GM21737 (cell line): ENCODE measurements around the gene RGS8.

Source experiments
- ATAC-seq: cut with Tn5 transposase; IDR thresholded peaks from one replicate; pipeline ENCODE4 v1.9.1; 2021; ENCODE audit warnings: mild to moderate bottlenecking, moderate library complexity; ENCODE audit not compliant: unreplicated experiment

RGS8 gene

DNA sequence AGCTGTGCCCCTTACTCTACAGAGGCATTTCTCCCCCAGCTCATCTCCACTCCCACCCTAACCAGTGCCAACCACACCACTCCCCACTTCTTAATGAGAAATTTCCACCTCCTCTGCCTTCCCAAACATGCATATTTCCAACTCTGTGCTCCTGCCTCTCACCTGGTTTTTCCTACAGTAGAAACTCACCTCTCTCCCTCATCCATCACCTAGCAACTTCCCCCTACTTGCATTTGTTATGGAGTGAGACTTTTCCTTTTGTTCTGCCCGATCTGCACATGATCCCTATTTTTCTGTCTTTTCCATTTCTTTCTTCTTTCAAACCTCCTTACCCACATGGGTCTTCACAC, 11.9 kb downstream of the RGS8 start:
- no peak for ATAC-seq

DNA sequence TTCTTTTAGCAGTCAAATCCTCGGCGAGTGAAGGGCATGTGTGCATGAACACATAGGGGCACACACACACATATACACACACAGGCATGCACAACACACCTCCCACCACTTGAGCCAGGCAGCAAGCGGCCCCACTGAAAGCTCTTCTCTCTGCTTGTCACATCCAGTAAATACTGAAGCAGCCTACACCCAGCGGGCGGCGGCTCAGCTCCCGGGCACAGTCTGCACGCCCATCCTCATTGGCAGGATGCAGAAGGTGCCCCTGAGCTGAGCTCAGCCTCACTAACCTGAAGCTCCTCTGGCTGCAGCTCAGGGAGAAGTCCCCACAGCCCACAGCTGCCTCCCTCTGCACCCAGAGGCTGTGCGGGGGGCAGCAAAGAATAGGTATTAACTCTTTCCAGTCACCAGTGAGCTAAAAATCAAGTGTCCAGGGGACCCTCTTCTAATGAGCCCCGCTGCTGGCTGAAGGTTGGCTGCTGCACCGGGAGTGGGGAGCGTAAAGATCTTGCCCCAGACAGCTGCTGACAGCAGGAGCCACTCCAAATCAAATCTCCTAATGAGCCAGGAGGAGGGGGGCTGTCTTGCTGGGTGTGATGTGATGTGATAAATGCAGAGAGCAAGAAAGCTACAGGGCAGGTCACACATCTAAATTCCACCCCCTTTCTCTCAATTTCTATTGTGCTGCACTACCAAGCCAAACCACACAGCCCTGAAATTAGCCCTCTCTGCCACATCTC, 12.5 kb downstream of the RGS8 start:
- no peak for ATAC-seq

DNA sequence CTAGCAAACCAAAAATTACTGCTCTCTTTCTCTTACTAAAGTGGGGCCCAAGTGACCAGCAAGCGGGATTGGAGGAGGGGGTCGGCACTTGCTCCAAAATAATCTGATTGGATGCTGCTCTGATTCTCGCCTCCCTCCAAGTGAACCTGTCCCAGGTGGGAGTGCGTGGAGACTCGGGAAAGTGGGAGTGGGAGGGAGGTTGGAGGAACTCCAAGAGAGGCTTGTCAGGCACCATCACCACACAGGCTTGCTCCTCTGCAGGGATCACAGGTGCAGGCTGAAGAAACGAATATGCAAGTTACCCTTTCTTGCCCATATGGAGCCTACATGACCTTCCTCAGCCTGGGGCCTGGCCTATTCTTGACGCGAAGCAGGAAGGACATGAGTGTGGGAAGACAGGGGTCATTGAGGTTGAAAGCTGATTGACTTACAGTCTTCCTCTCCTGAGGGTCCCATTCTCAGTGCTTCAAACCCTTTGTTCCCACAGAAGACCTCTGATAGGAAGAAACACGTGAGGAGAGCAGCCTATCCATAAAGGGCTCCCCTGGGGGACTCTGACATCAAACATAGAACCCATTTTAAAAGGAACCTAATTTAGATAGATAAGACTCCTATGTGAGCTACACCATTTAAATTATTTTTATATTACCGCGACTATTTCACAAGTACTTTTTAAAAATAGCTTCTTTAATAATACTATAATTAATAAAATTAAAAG, 14.2 kb downstream of the RGS8 start:
- no peak for ATAC-seq

DNA sequence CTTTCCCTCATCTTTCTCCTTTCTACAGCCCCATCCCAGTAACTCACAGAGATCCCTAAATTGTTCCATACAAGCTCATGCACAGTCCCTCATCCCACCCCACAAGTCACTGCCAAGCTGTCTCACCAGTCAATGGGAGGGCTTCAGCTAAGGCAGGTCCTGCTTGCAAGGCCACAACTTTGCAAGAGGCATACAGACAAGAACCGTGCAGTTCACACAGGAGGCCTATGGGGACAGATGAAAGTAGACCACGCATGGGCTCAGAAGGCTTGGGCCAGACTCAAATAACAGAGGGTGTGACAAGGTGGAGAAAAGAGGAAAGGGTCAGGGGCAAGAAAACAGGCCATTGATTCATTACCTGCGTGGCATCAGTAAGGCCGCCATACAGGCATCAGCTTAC, 15.1 kb downstream of the RGS8 start:
- no peak for ATAC-seq

DNA sequence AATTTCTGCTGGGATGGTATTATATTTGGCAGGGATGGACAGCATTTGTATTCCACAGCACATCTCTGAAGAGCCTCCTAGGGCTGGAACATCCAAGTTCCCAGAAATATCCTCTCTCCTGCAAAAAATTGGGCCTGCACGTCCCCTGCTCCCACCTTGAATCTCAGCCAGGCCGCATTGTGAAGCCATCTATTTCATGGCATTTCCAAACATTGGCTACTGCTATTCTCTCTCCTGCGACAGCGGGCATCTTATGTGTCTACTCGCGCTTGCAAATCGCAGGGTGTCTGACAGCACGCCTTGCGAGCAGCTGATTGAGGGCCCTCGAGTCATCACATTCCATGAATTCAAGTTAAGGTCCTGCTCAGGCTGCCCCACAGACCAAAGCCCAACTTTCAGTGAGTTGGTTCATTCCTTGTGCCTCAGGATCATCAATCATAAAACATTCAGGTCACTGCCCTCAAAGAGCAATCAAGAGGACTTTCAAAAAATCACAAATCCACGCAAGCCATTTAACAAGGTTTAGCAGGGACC, 15.8 kb downstream of the RGS8 start:
- ATAC-seq, result no peak

DNA sequence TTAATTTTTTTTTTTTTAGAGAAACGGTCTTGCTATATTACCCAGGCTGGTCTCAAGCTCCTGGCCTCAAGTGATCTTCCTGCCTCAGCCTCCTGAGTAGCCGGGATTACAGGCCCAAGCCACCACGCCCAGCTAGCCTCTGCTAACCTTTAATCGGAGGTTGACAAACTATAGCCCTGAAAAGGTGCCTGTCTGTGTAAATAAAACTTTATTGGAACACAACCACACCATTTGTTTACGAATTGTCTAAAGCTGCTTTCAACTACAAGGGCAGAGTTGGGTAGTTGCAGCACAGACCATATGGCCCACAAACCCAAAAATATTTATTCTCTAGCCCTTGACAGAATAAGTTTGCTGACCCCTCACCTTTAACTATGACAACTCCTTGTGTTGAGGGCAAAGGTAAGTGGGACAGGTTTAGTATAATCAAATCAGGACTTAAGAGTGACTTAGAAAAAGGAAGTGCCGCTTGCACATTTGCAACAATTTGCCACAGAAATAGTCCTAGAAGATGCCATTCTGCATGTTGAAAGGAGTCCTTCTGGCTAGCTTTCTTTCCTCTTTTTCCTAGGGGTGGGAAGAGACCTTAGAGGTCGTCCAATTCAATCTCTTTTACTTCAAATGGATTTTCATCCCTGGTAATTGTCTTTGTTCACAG, 16.4 kb downstream of the RGS8 start:
- no peak for ATAC-seq

DNA sequence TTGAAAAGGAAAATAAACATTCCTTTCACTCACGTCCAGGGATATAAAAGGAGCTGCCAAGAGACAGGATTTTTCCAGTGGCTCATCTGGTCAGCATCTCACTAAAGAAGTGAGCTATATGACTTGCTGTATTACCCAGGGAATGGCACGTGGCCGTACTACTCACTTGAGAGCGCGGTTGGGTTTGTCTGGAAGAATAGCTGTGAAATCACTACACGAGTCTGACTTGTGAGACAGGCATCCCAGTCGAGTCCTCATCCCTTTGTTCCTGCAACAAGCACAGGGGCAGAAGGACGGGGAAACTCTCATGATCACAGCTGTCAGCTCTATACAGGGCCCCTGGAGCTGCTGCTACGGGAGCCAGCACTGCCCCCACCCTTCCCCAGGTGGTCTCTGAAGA, 17.7 kb downstream of the RGS8 start:
- no peak for ATAC-seq

DNA sequence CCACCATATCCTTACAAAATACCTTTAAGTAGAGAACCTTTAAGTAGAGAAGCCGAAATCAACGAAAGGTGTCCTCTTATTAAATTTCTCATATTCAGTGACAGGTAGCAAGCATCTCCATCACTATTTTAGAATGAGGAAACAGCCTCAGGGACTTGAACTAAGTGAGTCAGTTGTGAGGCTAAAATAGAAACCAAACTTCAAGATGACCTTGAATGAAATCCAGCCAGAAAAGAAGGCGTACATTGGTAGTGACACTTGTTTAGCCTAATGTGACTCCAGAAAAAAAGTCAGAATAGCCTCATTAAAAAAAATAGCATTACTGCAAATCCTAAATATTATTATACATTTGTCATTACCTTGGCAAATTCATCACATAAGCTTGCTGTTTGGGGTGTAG, 20.1 kb downstream of the RGS8 start:
- ATAC-seq, result no peak

DNA sequence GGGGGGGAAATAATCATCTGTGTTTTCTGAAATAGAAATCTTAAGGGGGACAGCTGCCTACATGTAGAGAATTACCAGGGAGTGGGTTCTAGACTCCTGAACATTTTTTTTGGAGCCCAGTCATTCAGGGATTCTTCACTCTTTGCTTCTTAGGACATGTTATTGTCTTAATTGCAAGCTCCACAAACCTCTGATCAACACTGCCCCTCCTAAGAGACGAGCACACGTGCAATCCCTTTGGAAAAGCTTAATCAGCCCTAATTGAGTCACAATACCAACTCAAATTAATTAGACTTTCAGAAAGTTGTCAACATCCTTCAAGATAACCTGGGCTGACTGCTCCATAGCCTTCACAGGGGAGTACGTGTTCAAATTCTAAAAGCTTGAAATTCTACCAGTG, 21.4 kb downstream of the RGS8 start:
- no peak for ATAC-seq

DNA sequence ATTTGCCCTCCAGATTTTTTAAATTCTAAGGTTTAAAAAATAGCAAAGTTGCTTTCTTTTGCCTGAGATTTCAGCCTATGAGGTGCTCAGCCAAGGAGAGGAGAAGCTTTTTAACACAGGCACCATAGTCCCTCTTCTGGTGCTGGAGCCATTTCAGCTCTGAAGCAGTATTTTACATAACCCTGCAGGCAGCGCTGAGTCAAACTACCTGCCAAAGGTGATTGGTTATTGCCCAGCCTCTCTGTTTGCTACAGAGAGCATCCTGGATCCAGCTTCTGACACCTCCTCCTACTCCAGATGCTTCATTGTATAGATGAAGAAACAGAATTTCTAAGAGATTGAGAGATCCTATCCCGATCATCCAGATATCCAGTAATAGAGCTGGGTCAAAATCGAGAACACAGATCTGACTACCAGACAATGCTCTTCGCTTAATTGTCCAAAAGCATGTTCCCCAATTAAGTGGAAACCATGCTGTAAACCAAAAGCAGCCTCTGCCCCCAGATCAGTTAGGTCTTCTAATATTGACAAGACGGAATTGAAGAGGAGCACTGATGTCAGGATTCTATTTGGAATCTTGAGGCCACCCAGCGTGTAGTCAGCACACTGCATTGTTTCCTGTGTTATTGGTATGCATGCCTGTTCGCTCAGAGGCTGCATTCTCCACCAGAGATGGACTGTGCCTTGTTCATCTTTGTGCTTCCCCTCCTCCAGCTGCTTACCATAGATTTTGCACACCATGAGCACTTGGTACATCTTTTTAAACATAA, 22.1 kb downstream of the RGS8 start:
- no peak for ATAC-seq

DNA sequence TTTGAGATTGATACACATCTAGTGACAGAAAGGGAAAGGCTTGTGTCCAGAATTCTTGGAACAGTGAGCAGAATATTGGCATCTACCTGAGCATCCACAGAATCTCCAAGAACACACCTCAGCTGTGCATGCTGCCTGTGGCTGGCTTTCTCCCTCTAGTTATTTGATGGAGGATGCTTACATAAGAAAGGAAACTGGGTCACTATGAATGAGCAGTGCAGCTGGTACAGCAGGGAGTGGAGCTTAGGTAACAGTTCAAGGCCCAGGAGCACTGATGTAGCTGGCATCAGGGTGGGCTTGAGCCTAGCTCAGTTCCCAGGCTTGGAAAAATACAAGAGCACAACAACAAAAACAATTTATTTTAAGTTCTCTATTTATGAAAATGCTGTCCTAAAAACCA, 26.3 kb downstream of the RGS8 start:
- no peak for ATAC-seq

DNA sequence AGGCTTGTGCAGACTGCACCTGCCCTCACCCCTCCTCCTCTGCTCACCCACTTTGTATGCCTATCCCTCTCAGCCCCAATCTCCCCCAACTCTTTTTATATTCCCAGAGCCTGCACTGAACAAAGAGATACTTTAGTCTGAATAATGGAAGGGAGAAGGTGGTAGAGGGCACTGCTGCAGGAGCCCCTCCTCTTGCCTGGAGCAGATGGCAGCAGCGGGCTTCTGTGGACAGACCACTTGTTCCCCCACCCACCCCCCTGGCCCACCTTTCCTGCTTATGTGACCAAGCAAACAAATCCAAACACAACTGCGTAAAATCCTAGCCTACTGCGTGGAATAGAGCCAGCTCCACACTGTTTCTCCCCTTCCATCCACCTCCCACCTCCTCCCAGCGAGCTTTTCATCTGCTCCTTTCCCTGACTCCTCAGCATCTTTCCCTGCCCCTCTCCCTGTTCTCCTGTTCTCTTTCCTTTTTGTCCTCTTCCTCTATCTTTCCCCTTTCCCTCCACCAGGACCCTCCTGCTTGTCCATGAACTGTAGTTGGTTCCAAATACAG, 27.5 kb downstream of the RGS8 start:
- ATAC-seq, result no peak

DNA sequence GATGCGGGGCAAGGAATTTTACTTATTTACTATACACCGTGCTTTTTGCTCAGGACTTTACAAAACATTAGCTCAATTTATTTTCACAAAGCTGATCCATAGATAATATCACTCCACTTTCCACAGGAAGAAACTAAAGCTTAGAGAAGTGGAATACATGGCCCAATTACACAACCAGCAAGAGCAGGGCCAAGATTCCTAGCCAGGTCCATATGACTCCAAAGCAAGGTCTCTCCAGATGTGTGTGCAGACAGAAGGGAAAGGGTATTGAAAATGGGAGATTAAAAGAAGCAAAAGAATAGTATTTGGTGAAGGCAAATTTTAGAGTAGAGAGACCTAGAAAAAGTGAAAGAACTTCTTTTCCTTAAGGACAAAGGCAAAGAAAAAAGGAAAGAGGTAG, 30.4 kb downstream of the RGS8 start:
- ATAC-seq, result no peak

DNA sequence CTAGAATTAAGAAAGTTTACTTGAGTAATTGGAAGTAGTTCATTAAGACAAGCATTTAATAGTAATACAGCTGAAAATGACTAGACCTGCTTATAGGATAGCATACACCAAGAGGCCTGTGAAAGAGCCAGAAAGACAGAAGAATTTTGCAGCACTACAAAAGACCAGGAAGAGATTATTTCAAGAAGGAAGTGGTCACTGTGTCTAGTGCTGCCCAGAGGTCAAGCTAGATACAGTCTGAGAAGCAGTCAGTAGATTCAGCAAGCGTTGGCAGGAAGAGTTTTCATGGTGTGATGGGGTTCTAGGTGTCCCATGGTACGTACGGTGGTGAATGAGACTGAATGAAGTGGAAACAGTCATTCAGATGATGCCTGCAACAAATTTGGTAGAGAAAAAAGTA, 31.5 kb downstream of the RGS8 start:
- no peak for ATAC-seq

DNA sequence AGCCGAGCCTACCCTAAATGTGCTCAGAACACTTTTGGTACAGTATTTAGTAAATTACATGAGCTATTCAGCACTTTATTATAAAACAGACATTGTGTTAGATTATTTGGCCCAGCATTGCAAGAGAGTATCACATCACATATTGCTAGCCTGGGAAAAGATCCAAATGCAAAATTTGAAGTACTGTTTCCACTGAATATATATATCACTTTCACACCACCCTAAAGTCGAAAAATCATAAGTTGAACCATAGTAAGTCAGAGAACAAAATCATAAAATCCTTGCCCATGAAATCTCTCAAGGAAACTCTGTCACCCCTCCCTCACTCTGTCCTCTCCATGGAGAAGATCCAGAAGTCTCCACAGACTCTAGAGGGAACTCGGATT, 33.1 kb downstream of the RGS8 start:
- ATAC-seq, result no peak

DNA sequence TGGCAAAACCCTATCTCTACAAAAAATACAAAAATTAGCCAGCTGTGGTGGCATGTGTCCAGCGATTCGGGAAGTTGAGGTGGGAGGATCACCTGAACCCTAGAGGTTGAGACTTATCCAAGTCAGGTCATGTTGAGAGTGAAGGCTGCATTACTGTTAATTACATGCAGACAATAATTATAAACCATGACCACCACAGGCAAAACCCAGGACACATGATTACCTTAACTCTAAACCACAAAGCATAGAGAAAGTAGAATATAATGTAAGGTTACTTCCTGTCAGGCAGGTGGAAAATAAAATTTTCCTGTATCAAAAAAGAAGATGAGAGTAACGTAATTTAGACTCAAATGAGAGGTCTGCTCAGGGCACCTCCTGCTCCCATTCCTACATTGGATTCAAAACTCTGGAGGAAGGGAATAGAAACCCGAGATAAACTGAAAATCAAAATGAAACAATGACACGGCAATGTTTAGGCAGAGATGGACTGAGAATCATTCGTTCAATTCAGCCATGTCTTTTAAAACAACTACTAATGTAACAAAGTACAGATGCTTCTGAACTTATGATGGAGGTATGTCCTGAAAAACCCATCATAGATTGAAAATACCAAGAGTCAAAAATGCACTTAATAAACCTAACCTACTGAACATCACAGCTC, 33.6 kb downstream of the RGS8 start:
- ATAC-seq, result peak; percentile 53

DNA sequence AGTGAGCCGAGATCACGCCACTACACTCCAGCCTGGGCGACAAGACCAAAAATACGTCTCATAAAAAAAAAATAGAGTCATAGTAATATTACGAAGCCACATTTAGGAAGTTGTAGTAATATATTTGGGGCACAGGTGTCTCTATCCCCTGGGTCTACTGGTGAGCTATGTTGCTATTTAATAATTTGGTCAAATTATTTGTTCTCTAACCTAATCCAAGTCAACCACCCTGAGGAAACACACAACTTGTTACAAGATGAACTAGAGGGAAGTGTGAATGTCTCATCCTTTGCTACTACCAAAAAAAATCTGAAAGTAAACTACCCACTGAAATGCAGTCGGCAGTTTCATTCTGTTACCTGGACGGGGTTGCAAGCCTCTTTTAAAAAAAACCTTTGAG, 35.3 kb downstream of the RGS8 start:
- no peak for ATAC-seq

DNA sequence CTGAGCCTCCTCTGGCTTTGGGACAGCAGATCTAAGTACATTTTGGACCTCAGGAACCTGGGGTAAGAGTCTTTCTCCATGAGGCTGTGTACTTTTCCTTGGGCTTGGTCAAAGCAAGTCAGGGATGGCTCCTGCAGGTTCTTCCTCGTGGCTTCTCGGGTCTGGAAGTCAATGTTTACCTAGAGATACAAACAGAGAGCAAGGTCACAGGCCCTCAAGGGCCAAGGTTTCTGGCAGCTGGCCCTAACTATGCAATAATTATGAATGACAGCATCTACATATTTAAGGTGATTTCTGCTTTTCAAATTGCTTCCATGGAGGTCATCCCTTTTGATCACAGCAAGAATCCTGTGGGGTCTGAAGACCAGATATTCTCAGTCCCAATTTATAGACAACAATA, 37.6 kb downstream of the RGS8 start:
- no peak for ATAC-seq

DNA sequence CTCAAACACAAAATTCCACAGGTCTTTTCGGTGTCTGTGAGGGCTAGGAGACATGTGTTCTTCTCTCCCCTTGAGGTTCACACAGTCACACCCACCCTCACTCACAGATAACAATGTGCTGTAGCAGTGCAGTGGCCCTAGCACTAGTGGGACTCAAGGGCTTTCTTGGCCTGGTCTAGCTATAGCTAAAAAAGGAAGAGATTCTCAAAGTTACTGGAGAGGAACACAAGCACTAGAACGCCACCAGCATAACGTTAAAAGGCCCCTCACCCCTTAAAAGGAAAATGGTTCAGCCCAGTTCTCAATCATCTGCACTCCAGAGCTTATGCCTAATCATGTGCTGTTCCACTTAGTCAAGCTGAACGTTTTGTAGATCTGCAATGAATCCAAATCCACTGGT, 39.5 kb downstream of the RGS8 start:
- no peak for ATAC-seq

DNA sequence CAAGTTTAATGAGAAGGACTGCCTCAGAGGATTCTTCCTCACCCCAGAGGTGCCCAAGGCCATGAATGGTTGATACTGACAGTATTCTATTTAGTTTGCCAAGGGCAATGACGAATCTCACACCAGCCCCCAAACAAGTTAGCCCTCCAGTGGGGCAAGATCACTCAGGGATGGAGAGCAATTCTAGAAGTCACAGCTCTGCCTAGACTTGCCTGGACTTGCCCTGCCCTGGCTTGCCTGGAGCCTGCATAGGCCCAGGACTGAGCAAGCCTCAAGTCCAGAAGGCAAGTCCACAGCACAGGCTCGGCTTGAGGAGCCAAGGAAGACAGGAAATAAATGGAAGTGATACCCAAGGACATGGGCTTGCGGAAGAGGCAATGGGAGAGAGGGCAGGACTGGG, 40.7 kb downstream of the RGS8 start:
- ATAC-seq, result no peak

DNA sequence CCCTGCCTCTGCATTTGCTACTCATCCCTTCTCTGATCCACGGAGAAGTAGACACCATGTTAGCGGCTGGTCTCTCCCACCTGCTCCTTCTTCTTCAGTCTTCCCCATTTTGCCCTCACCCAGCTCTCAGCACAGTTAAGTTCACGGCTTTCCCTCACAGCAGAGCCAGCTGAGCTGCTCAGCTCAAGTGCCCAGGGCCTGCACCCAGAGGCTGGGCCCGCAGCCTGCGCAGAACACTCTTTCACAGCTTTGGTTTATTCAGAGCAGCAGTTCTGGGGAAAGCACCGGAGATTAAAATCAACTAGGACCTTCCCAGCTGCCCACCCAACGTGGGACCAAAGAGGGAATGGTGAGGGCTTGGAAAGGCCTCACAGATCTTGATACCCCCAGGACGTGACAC, 41.9 kb downstream of the RGS8 start:
- ATAC-seq, result no peak
